ENCODE results near the gene ESD.

ESD gene

DNA sequence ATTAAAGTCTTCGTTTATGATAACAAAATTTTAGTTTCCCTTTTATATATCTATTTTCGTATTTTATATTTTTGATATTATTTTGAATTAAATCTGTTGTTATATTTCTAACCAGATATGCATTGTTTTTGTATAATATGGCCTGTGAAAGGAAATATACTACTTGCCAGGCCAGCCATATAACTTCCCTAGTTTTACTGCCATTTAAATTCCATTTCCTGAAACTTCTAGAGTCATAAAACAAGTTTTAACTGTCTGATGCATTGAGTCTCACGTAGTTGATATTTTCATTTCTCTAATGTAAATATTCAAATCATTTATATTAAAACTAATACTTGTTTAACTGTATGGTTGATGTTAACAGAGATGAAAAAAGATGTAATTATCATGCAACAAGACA, 13.5 kb downstream of the ESD start:
- peaks cover 92% of the 10 kb centered on the region for H3K36me3 ChIP-seq (ENCODE audit: insufficient read depth, low read length)
- H3K9me3 ChIP-seq (ENCODE audit: low read length) = no peaks in the 10 kb centered on the region
- no peak overlapping the region for H3K9ac ChIP-seq (ENCODE audit: low read length)
- TF ChIP-seq, protein P1, sequence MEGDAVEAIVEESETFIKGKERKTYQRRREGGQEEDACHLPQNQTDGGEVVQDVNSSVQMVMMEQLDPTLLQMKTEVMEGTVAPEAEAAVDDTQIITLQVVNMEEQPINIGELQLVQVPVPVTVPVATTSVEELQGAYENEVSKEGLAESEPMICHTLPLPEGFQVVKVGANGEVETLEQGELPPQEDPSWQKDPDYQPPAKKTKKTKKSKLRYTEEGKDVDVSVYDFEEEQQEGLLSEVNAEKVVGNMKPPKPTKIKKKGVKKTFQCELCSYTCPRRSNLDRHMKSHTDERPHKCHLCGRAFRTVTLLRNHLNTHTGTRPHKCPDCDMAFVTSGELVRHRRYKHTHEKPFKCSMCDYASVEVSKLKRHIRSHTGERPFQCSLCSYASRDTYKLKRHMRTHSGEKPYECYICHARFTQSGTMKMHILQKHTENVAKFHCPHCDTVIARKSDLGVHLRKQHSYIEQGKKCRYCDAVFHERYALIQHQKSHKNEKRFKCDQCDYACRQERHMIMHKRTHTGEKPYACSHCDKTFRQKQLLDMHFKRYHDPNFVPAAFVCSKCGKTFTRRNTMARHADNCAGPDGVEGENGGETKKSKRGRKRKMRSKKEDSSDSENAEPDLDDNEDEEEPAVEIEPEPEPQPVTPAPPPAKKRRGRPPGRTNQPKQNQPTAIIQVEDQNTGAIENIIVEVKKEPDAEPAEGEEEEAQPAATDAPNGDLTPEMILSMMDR (IDR thresholded peaks at IDR 0.05; ENCODE audit: low read length) = no peak
- TF ChIP-seq EZH2 (IDR thresholded peaks at IDR 0.05; ENCODE audit: borderline replicate concordance, low read length) = no peak
- no peak overlapping the region for H3K4me3 ChIP-seq (ENCODE audit: low read depth, low read length, poor library complexity, severe bottlenecking)
- H3K4me1 ChIP-seq (ENCODE audit: insufficient read depth, low read length, severe bottlenecking) = no peaks in the 10 kb centered on the region
- no peaks in the 10 kb centered on the region for H4K20me1 ChIP-seq (ENCODE audit: insufficient read depth, low read length)
- no peak overlapping the region for H3K4me2 ChIP-seq (ENCODE audit: low read length)
- H3K27ac ChIP-seq (ENCODE audit: low read depth, low read length, poor library complexity, severe bottlenecking) = no peak overlapping the region
- no peaks in the 10 kb centered on the region for H3K9me2 ChIP-seq (ENCODE audit: low read depth, low read length)
- no peaks in the 10 kb centered on the region for H3K27me3 ChIP-seq (ENCODE audit: insufficient read depth, low read length)
- H3K79me2 ChIP-seq (ENCODE audit: insufficient read depth, low read length) = no peaks in the 10 kb centered on the region
- H3F3A ChIP-seq (ENCODE audit: insufficient read depth, low read length) = 0 out of 2 replicates have a peak, but pooled peaks cover 4% of the 10 kb centered on the region
- no peak overlapping the region for H2AFZ ChIP-seq (ENCODE audit: low read length)

DNA sequence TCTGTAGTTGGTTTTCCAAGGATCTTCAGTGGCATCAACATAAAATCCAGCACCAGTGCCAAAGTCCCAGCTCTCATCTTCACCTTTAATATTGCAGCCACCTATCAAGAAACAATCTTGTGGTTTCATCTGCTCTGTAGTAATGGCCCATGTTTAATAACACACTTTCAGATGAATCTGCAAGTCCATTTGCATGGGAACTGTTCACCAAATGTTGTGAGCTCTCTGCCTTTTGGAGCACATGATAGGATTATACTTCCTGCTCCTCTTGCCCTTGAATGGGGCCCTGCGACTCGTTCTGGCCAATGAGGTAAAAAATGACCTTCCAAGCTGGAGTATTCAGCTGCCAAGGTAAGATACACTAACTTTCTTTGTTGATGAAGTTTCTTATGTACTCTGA, 14.3 kb downstream of the ESD start:
- Histone ChIP-seq H3K27ac (ENCODE audit: low read depth, low read length, poor library complexity, severe bottlenecking) (no peak overlapping the region), H3K9ac (ENCODE audit: low read length) (no peak overlapping the region), H3K4me1 (ENCODE audit: insufficient read depth, low read length, severe bottlenecking) (no peaks in the 10 kb centered on the region), H4K20me1 (ENCODE audit: insufficient read depth, low read length) (no peaks in the 10 kb centered on the region), H3K36me3 (ENCODE audit: insufficient read depth, low read length) (peaks cover 91% of the 10 kb centered on the region), H2AFZ (ENCODE audit: low read length) (no peak overlapping the region), H3K9me2 (ENCODE audit: low read depth, low read length) (no peaks in the 10 kb centered on the region), H3F3A (ENCODE audit: insufficient read depth, low read length) (0 out of 2 replicates have a peak, but pooled peaks cover 4% of the 10 kb centered on the region), H3K27me3 (ENCODE audit: insufficient read depth, low read length) (no peaks in the 10 kb centered on the region), H3K4me2 (ENCODE audit: low read length) (no peak overlapping the region), H3K4me3 (ENCODE audit: low read depth, low read length, poor library complexity, severe bottlenecking) (no peak overlapping the region), H3K9me3 (ENCODE audit: low read length) (no peaks in the 10 kb centered on the region), H3K79me2 (ENCODE audit: insufficient read depth, low read length) (no peaks in the 10 kb centered on the region)
- no peak for TF ChIP-seq EZH2 (IDR thresholded peaks at IDR 0.05; ENCODE audit: borderline replicate concordance, low read length)
- TF ChIP-seq, protein P1 (IDR thresholded peaks at IDR 0.05; ENCODE audit: low read length) = no peak

DNA sequence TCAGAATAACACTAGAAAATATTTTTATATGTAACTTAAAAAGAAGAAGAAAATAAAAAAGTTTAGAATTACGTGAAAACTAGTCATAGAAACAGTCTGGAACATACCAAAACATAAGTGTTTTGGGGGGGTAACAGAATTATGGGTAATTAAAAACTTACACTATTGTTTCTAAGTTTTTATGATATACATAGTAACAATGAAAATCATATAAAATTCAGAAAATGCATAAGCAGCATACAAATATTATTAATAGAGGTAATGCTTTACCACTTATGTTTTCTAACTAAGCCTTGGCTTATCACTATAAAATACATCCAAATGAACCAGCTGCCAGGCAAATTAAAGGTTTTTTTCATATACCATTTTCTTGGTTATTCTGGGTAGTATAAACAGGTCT, 14.9 kb downstream of the ESD start:
- TF ChIP-seq EZH2 (IDR thresholded peaks at IDR 0.05; ENCODE audit: borderline replicate concordance, low read length) = no peak
- TF ChIP-seq, protein P1 (IDR thresholded peaks at IDR 0.05; ENCODE audit: low read length) = no peak
- Histone ChIP-seq H3K9me3 (ENCODE audit: low read length) (no peaks in the 10 kb centered on the region), H3K4me3 (ENCODE audit: low read depth, low read length, poor library complexity, severe bottlenecking) (no peak overlapping the region), H4K20me1 (ENCODE audit: insufficient read depth, low read length) (no peaks in the 10 kb centered on the region), H3F3A (ENCODE audit: insufficient read depth, low read length) (0 out of 2 replicates have a peak, but pooled peaks cover 4% of the 10 kb centered on the region), H2AFZ (ENCODE audit: low read length) (no peak overlapping the region), H3K36me3 (ENCODE audit: insufficient read depth, low read length) (peaks cover 92% of the 10 kb centered on the region), H3K4me1 (ENCODE audit: insufficient read depth, low read length, severe bottlenecking) (no peaks in the 10 kb centered on the region), H3K4me2 (ENCODE audit: low read length) (no peak overlapping the region), H3K79me2 (ENCODE audit: insufficient read depth, low read length) (no peaks in the 10 kb centered on the region), H3K9ac (ENCODE audit: low read length) (no peak overlapping the region), H3K27me3 (ENCODE audit: insufficient read depth, low read length) (no peaks in the 10 kb centered on the region), H3K9me2 (ENCODE audit: low read depth, low read length) (no peaks in the 10 kb centered on the region), H3K27ac (ENCODE audit: low read depth, low read length, poor library complexity, severe bottlenecking) (no peak overlapping the region)

All from OCI-LY1 (cell line).